Activated naive CD8-positive, alpha-beta T cell treated with anti-CD3 and anti-CD28 coated beads, Interleukin-2, amount 10 ng/mL, durations not matched to agents 7 days and 5 days (primary cell): ENCODE measurements around the gene FLRT2. TPM values are rescaled to one million over a fixed set of nuclear protein-coding genes. Genes with fewer than 3 reads are reported as not detected.

Source experiments
- ATAC-seq: fragments of 150-1000 bp; cut with Tn5 transposase; one replicate; pipeline ENCODE4 v1.10.0; 2021; ENCODE audit warnings: low read depth, moderate library complexity
- POLR2A ChIA-PET: fragments of 350-600 bp; sonication (Branson Sonifier 250); formaldehyde crosslinking; loops from one replicate; lab custom pipeline; 2021; ENCODE audit warnings: antibody characterized with exemption; lab: Charles Lee
- DNase-seq: peaks from one replicate; pipeline ENCODE4 v3.0.0; 2021
- H3K27ac Mint-ChIP-seq: one replicate; pipeline ENCODE4 v1.8.0; 2022; ENCODE audit warnings: mild to moderate bottlenecking, mixed read lengths
- H3K27me3 Mint-ChIP-seq: one replicate; pipeline ENCODE4 v1.8.0; 2022; ENCODE audit warnings: mild to moderate bottlenecking, moderate library complexity, mixed read lengths
- H3K36me3 Mint-ChIP-seq: one replicate; pipeline ENCODE4 v1.8.0; 2021; ENCODE audit warnings: mild to moderate bottlenecking, mixed read lengths
- H3K4me1 Mint-ChIP-seq: one replicate; pipeline ENCODE4 v1.8.0; 2021; ENCODE audit warnings: mixed read lengths
- H3K4me3 Mint-ChIP-seq: one replicate; pipeline ENCODE4 v1.8.0; 2022; ENCODE audit warnings: mild to moderate bottlenecking, moderate library complexity, mixed read lengths
- H3K9me3 Mint-ChIP-seq: one replicate; pipeline ENCODE4 v1.8.0; 2021; ENCODE audit warnings: mixed read lengths
- total RNA-seq, 2 experiments: library from RNA; stranded (reverse); gene quantifications; one replicate each; pipeline ENCODE4 v1.2.3, GENCODE V29; 2021

Gene FLRT2
- total RNA-seq, 2 experiments from 2014 or later: not detected

GRCh38 chr14:85534458-85535293 is 4.7 kb downstream of the FLRT2 start:
- Mint-ChIP-seq H3K27ac (peak overlapping the region; percentile 54), H3K4me3 (no peak overlapping the region), H3K9me3 (no peaks in the 10 kb centered on the region), H3K4me1 (peaks cover 17% of the 10 kb centered on the region), H3K36me3 (no peaks in the 10 kb centered on the region), H3K27me3 (peaks cover 58% of the 10 kb centered on the region)
- POLR2A ChIA-PET: no interaction called here
- ATAC-seq (no peak), DNase-seq (no peak)

- Mint-ChIP-seq H3K36me3 (no peaks in the 10 kb centered on the region), H3K27ac (no peak overlapping the region), H3K9me3 (no peaks in the 10 kb centered on the region), H3K4me1 (peaks cover 16% of the 10 kb centered on the region), H3K4me3 (no peak overlapping the region), H3K27me3 (peaks cover 51% of the 10 kb centered on the region)
- ATAC-seq: no peak
- POLR2A ChIA-PET: no interaction called here
- no peak for DNase-seq
Measured at GRCh38 chr14:85535321-85535720, 5.4 kb downstream of the FLRT2 start.

GRCh38 chr14:85535991-85536832 is 6.3 kb downstream of the FLRT2 start:
- Mint-ChIP-seq H3K36me3 (no peaks in the 10 kb centered on the region), H3K4me3 (no peak overlapping the region), H3K4me1 (peaks cover 15% of the 10 kb centered on the region), H3K27me3 (peaks cover 42% of the 10 kb centered on the region), H3K9me3 (no peaks in the 10 kb centered on the region), H3K27ac (no peak overlapping the region)
- POLR2A ChIA-PET: no interaction called here
- DNase-seq: no peak
- no peak for ATAC-seq

- POLR2A ChIA-PET: no interaction called here
- ATAC-seq: no peak
- no peak for DNase-seq
- H3K4me3 Mint-ChIP-seq: no peak overlapping the region
- H3K27ac Mint-ChIP-seq: no peak overlapping the region
- no peaks in the 10 kb centered on the region for H3K36me3 Mint-ChIP-seq
- peaks cover 11% of the 10 kb centered on the region for H3K4me1 Mint-ChIP-seq
- H3K9me3 Mint-ChIP-seq: no peaks in the 10 kb centered on the region
- peaks cover 36% of the 10 kb centered on the region for H3K27me3 Mint-ChIP-seq
Measured at GRCh38 chr14:85536833-85537190, 6.9 kb downstream of the FLRT2 start.

GRCh38 chr14:85537526-85537925 is 7.6 kb downstream of the FLRT2 start:
- H3K27ac Mint-ChIP-seq: no peak overlapping the region
- H3K4me1 Mint-ChIP-seq: peaks cover 4% of the 10 kb centered on the region
- POLR2A ChIA-PET: no interaction called here
- H3K9me3 Mint-ChIP-seq: no peaks in the 10 kb centered on the region
- no peak overlapping the region for H3K4me3 Mint-ChIP-seq
- DNase-seq (no peak), ATAC-seq (no peak)
- H3K27me3 Mint-ChIP-seq: peaks cover 29% of the 10 kb centered on the region
- H3K36me3 Mint-ChIP-seq: no peaks in the 10 kb centered on the region

- H3K9me3 Mint-ChIP-seq: no peaks in the 10 kb centered on the region
- no peaks in the 10 kb centered on the region for H3K36me3 Mint-ChIP-seq
- no peak overlapping the region for H3K27ac Mint-ChIP-seq
- H3K4me1 Mint-ChIP-seq: no peaks in the 10 kb centered on the region
- H3K27me3 Mint-ChIP-seq: peaks cover 24% of the 10 kb centered on the region
- H3K4me3 Mint-ChIP-seq: no peak overlapping the region
- POLR2A ChIA-PET: no interaction called here
- ATAC-seq: no peak
- DNase-seq: no peak
Measured at GRCh38 chr14:85538636-85539035, 8.7 kb downstream of the FLRT2 start.

- no peak for ATAC-seq
- Mint-ChIP-seq H3K4me3 (no peak overlapping the region), H3K9me3 (no peaks in the 10 kb centered on the region), H3K27ac (no peak overlapping the region), H3K4me1 (no peaks in the 10 kb centered on the region), H3K36me3 (no peaks in the 10 kb centered on the region), H3K27me3 (peaks cover 17% of the 10 kb centered on the region)
- DNase-seq: no peak
- POLR2A ChIA-PET: no interaction called here
Measured at GRCh38 chr14:85539510-85539909, 9.6 kb downstream of the FLRT2 start.

GRCh38 chr14:85542623-85543022 is 12.7 kb downstream of the FLRT2 start:
- no peak for ATAC-seq
- no peak overlapping the region for H3K27ac Mint-ChIP-seq
- H3K27me3 Mint-ChIP-seq: no peaks in the 10 kb centered on the region
- DNase-seq: no peak
- no peaks in the 10 kb centered on the region for H3K36me3 Mint-ChIP-seq
- H3K4me3 Mint-ChIP-seq: no peak overlapping the region
- H3K9me3 Mint-ChIP-seq: no peaks in the 10 kb centered on the region
- no peaks in the 10 kb centered on the region for H3K4me1 Mint-ChIP-seq
- POLR2A ChIA-PET: no interaction called here

- POLR2A ChIA-PET: no interaction called here
- DNase-seq: no peak
- no peaks in the 10 kb centered on the region for H3K4me1 Mint-ChIP-seq
- H3K4me3 Mint-ChIP-seq: no peak overlapping the region
- no peak overlapping the region for H3K27ac Mint-ChIP-seq
- ATAC-seq: no peak
- H3K36me3 Mint-ChIP-seq: no peaks in the 10 kb centered on the region
- no peaks in the 10 kb centered on the region for H3K9me3 Mint-ChIP-seq
- H3K27me3 Mint-ChIP-seq: no peaks in the 10 kb centered on the region
Measured at GRCh38 chr14:85545738-85546137, 15.8 kb downstream of the FLRT2 start.

- no peak for DNase-seq
- no peak overlapping the region for H3K4me3 Mint-ChIP-seq
- POLR2A ChIA-PET: no interaction called here
- no peaks in the 10 kb centered on the region for H3K9me3 Mint-ChIP-seq
- H3K27ac Mint-ChIP-seq: no peak overlapping the region
- no peaks in the 10 kb centered on the region for H3K36me3 Mint-ChIP-seq
- ATAC-seq: no peak
- no peaks in the 10 kb centered on the region for H3K4me1 Mint-ChIP-seq
- H3K27me3 Mint-ChIP-seq: no peaks in the 10 kb centered on the region
Measured at GRCh38 chr14:85546390-85546789, 16.4 kb downstream of the FLRT2 start.

GRCh38 chr14:85549697-85550096 is 19.8 kb downstream of the FLRT2 start:
- ATAC-seq: no peak
- Mint-ChIP-seq H3K9me3 (peaks cover 3% of the 10 kb centered on the region), H3K4me1 (no peaks in the 10 kb centered on the region), H3K27ac (no peak overlapping the region), H3K4me3 (no peak overlapping the region), H3K36me3 (no peaks in the 10 kb centered on the region), H3K27me3 (no peaks in the 10 kb centered on the region)
- no peak for DNase-seq
- POLR2A ChIA-PET: no interaction called here

- ATAC-seq (no peak), DNase-seq (no peak)
- Mint-ChIP-seq H3K27ac (no peak overlapping the region), H3K36me3 (no peaks in the 10 kb centered on the region), H3K4me1 (no peaks in the 10 kb centered on the region), H3K4me3 (no peak overlapping the region), H3K9me3 (peaks cover 3% of the 10 kb centered on the region), H3K27me3 (no peaks in the 10 kb centered on the region)
- POLR2A ChIA-PET: no interaction called here
Measured at GRCh38 chr14:85554106-85554505, 24.2 kb downstream of the FLRT2 start.

GRCh38 chr14:85556267-85556666 is 26.3 kb downstream of the FLRT2 start:
- H3K4me3 Mint-ChIP-seq: no peak overlapping the region
- ATAC-seq (no peak), DNase-seq (no peak)
- H3K36me3 Mint-ChIP-seq: no peaks in the 10 kb centered on the region
- no peak overlapping the region for H3K27ac Mint-ChIP-seq
- peaks cover 3% of the 10 kb centered on the region for H3K9me3 Mint-ChIP-seq
- no peaks in the 10 kb centered on the region for H3K4me1 Mint-ChIP-seq
- H3K27me3 Mint-ChIP-seq: no peaks in the 10 kb centered on the region
- POLR2A ChIA-PET: no interaction called here

GRCh38 chr14:85558505-85558904 is 28.6 kb downstream of the FLRT2 start:
- ATAC-seq: no peak
- Mint-ChIP-seq H3K27me3 (no peaks in the 10 kb centered on the region), H3K27ac (no peak overlapping the region), H3K4me1 (no peaks in the 10 kb centered on the region), H3K4me3 (no peak overlapping the region), H3K9me3 (peaks cover under 1% of the 10 kb centered on the region), H3K36me3 (no peaks in the 10 kb centered on the region)
- POLR2A ChIA-PET: no interaction called here
- no peak for DNase-seq
